ENCODE results near the gene SOD3.

SOD3 gene

GRCh38 chr4:24805566-24805965, 10.2 kb downstream of the SOD3 start:
- no peak for DNase-seq

GRCh38 chr4:24806206-24806990, 11.0 kb downstream of the SOD3 start:
- DNase-seq: no peak

- DNase-seq: no peak
These were observed 12.2 kb downstream of the SOD3 start for GRCh38 chr4:24807611-24808010.

- no peak for DNase-seq
These were observed 12.9 kb downstream of the SOD3 start for GRCh38 chr4:24808261-24808660.

- DNase-seq: no peak
These were observed 13.6 kb downstream of the SOD3 start for GRCh38 chr4:24808955-24809354.

- no peak for DNase-seq
These were observed 14.0 kb downstream of the SOD3 start for GRCh38 chr4:24809376-24809775.

GRCh38 chr4:24809815-24810405, 14.5 kb downstream of the SOD3 start:
- no peak for DNase-seq

- no peak for DNase-seq
These were observed 15.7 kb downstream of the SOD3 start for GRCh38 chr4:24810871-24811631.

- no peak for DNase-seq
These were observed 18.4 kb downstream of the SOD3 start for GRCh38 chr4:24813732-24814131.

- DNase-seq: no peak
These were observed 21.4 kb downstream of the SOD3 start for GRCh38 chr4:24816797-24817196.

- no peak for DNase-seq
These were observed 25.2 kb downstream of the SOD3 start for GRCh38 chr4:24820541-24820940.

- no peak for DNase-seq
These were observed 29.3 kb downstream of the SOD3 start for GRCh38 chr4:24824720-24825119.

- DNase-seq: no peak
These were observed 36.3 kb downstream of the SOD3 start for GRCh38 chr4:24831637-24832036.

GRCh38 chr4:24835696-24836095, 40.3 kb downstream of the SOD3 start:
- no peak for DNase-seq

- DNase-seq: no peak
These were observed 41.4 kb downstream of the SOD3 start for GRCh38 chr4:24836661-24837242.

GRCh38 chr4:24837336-24837735, 42.0 kb downstream of the SOD3 start:
- no peak for DNase-seq

- no peak for DNase-seq
These were observed 42.4 kb downstream of the SOD3 start for GRCh38 chr4:24837781-24838180.

GRCh38 chr4:24840362-24840761, 45.0 kb downstream of the SOD3 start:
- DNase-seq: no peak

- no peak for DNase-seq
These were observed 45.6 kb downstream of the SOD3 start for GRCh38 chr4:24840826-24841543.

- no peak for DNase-seq
These were observed 47.0 kb downstream of the SOD3 start for GRCh38 chr4:24842356-24842755.

- DNase-seq: no peak
These were observed 47.7 kb downstream of the SOD3 start for GRCh38 chr4:24843096-24843495.

- DNase-seq: no peak
These were observed 49.8 kb downstream of the SOD3 start for GRCh38 chr4:24845132-24845531.

GRCh38 chr4:24845902-24846301, 50.5 kb downstream of the SOD3 start:
- DNase-seq: no peak
